Subcutaneous abdominal adipose tissue (tissue), 5 donors: Measurements from ENCODE around the gene CCDC78.

Experiments
- H3K27ac ChIP-seq: one replicate; pipeline ENCODE4 v1.7.0; 2013; ENCODE audit warnings: low read depth, mild to moderate bottlenecking, inconsistent platforms, low read length, moderate library complexity
- H3K27me3 ChIP-seq, 5 donors: one replicate each; pipeline ENCODE4 v1.7.0; 2013; ENCODE audit warnings: low read length in 5 of 5, inconsistent platforms in 1 of 5; ENCODE audit not compliant: control insufficient read depth in 5 of 5, insufficient read depth in 4 of 5
- H3K36me3 ChIP-seq, 5 donors: one replicate each; pipeline ENCODE4 v1.7.0; 2013; ENCODE audit warnings: low read length in 5 of 5; ENCODE audit not compliant: control insufficient read depth in 5 of 5, insufficient read depth in 5 of 5
- H3K4me1 ChIP-seq, 5 donors: one replicate each; pipeline ENCODE4 v1.7.0; 2013; ENCODE audit warnings: low read length in 5 of 5, mild to moderate bottlenecking in 3 of 5, moderate library complexity in 1 of 5; ENCODE audit not compliant: control insufficient read depth in 5 of 5, insufficient read depth in 5 of 5
- H3K4me3 ChIP-seq, 5 donors: one replicate each; pipeline ENCODE4 v1.7.0; 2013; ENCODE audit warnings: low read length in 5 of 5, low read depth in 1 of 5
- H3K9ac ChIP-seq, 5 donors: one replicate each; pipeline ENCODE4 v1.7.0; 2013; ENCODE audit warnings: low read length in 5 of 5, mild to moderate bottlenecking in 4 of 5, moderate library complexity in 3 of 5
- H3K9me3 ChIP-seq, 5 donors: one replicate each; pipeline ENCODE4 v1.7.0; 2013; ENCODE audit warnings: low read length in 5 of 5; ENCODE audit not compliant: control insufficient read depth in 5 of 5
- donor health status: healthy.
- donor health status: healthy.
- donor health status: healthy.
- donor health status: healthy.
- donor health status: healthy.

Gene CCDC78

GRCh38 chr16:679814-680624, 46.2 kb downstream of the CCDC78 start, which contains the start of gene STUB1:
Gene STUB1, plus strand, starts transcription at chr16:680410. Its CDS starts 116 bp downstream, at chr16:680526.
- H3K27me3 ChIP-seq: peaks cover 0 to 4% (median 0%) of the 10 kb centered on the region in 5 donors
- H3K9me3 ChIP-seq: no peaks in the 10 kb centered on the region
- H3K36me3 ChIP-seq: peaks cover 0 to 19% (median 16%) of the 10 kb centered on the region in 5 donors
- peak within 1 kb of the TSS; percentile 59 to 78 (median 75) for H3K4me3 ChIP-seq
- H3K27ac ChIP-seq: peak within 1 kb of the TSS; percentile 62
- peak within 1 kb of the TSS in 4 of 5 donors; percentile 84 to 90 (median 86) for H3K9ac ChIP-seq
- H3K4me1 ChIP-seq: peaks cover 4 to 68% (median 56%) of the 10 kb centered on the region in 5 donors

GRCh38 chr16:678858-679813, 47.1 kb downstream of the CCDC78 start:
- H3K27me3 ChIP-seq: peaks cover 0 to 4% (median 0%) of the 10 kb centered on the region in 5 donors
- H3K9me3 ChIP-seq: no peaks in the 10 kb centered on the region
- no peak overlapping the region for H3K27ac ChIP-seq
- peak overlapping the region in 1 of 5 donors; percentile 69 for H3K9ac ChIP-seq
- H3K4me3 ChIP-seq: peak overlapping the region in 4 of 5 donors; percentile 56 to 73 (median 64)
- peaks cover 4 to 63% (median 56%) of the 10 kb centered on the region in 5 donors for H3K4me1 ChIP-seq
- H3K36me3 ChIP-seq: peaks cover 0 to 20% (median 16%) of the 10 kb centered on the region in 5 donors

GRCh38 chr16:678209-678857, 47.9 kb downstream of the CCDC78 start:
- H3K4me1 ChIP-seq: peaks cover 4 to 57% (median 50%) of the 10 kb centered on the region in 5 donors
- no peaks in the 10 kb centered on the region for H3K9me3 ChIP-seq
- peaks cover 0 to 4% (median 0%) of the 10 kb centered on the region in 5 donors for H3K27me3 ChIP-seq
- H3K4me3 ChIP-seq: no peak overlapping the region
- no peak overlapping the region for H3K9ac ChIP-seq
- no peak overlapping the region for H3K27ac ChIP-seq
- H3K36me3 ChIP-seq: peaks cover 0 to 28% (median 21%) of the 10 kb centered on the region in 5 donors

GRCh38 chr16:677316-678190, 48.7 kb downstream of the CCDC78 start:
- Histone ChIP-seq H3K4me3 (no peak overlapping the region), H3K4me1 (peaks cover 4 to 49% (median 43%) of the 10 kb centered on the region in 5 donors)

GRCh38 chr16:676913-677312, 49.3 kb downstream of the CCDC78 start:
- no peak overlapping the region for H3K27ac ChIP-seq
- H3K27me3 ChIP-seq: peaks cover 0 to 4% (median 0%) of the 10 kb centered on the region in 5 donors
- peaks cover 4 to 43% (median 36%) of the 10 kb centered on the region in 5 donors for H3K4me1 ChIP-seq
- no peak overlapping the region for H3K4me3 ChIP-seq
- H3K36me3 ChIP-seq: peaks cover 0 to 28% (median 24%) of the 10 kb centered on the region in 5 donors
- H3K9ac ChIP-seq: no peak overlapping the region
- no peaks in the 10 kb centered on the region for H3K9me3 ChIP-seq

More at GRCh38 chr16:677316-678190, 48.7 kb downstream of the CCDC78 start:
- H3K9ac ChIP-seq: no peak overlapping the region
- no peak overlapping the region for H3K27ac ChIP-seq
- peaks cover 0 to 4% (median 0%) of the 10 kb centered on the region in 5 donors for H3K27me3 ChIP-seq
- H3K36me3 ChIP-seq: peaks cover 0 to 28% (median 24%) of the 10 kb centered on the region in 5 donors
- H3K9me3 ChIP-seq: no peaks in the 10 kb centered on the region

GRCh38 chr16:676565-676902, 49.7 kb downstream of the CCDC78 start:
- no peak overlapping the region for H3K27ac ChIP-seq
- H3K9ac ChIP-seq: no peak overlapping the region
- H3K9me3 ChIP-seq: no peaks in the 10 kb centered on the region
- no peak overlapping the region for H3K4me3 ChIP-seq
- H3K4me1 ChIP-seq: peaks cover 2 to 39% (median 33%) of the 10 kb centered on the region in 5 donors
- H3K36me3 ChIP-seq: peaks cover 0 to 28% (median 24%) of the 10 kb centered on the region in 5 donors
- peaks cover 0 to 4% (median 0%) of the 10 kb centered on the region in 5 donors for H3K27me3 ChIP-seq

GRCh38 chr16:675884-676564, 50.2 kb downstream of the CCDC78 start:
- H3K36me3 ChIP-seq: peaks cover 0 to 32% (median 29%) of the 10 kb centered on the region in 5 donors
- H3K4me1 ChIP-seq: peaks cover 0 to 34% (median 27%) of the 10 kb centered on the region in 5 donors
- peaks cover 0 to 4% (median 0%) of the 10 kb centered on the region in 5 donors for H3K27me3 ChIP-seq
- peak overlapping the region in 1 of 5 donors; percentile 58 for H3K4me3 ChIP-seq
- H3K9me3 ChIP-seq: no peaks in the 10 kb centered on the region
- no peak overlapping the region for H3K9ac ChIP-seq
- H3K27ac ChIP-seq: no peak overlapping the region

- Histone ChIP-seq H3K27ac (no peak within 1 kb of the TSS), H3K9ac (no peak within 1 kb of the TSS)
These were observed 51.0 kb downstream of the CCDC78 start, which contains the start of gene RHBDL1 for GRCh38 chr16:674968-675883. Gene RHBDL1, plus strand, starts transcription at chr16:675671. Its CDS starts 120 bp downstream, at chr16:675791.

More at GRCh38 chr16:674968-675883, 51.0 kb downstream of the CCDC78 start, which contains the start of gene RHBDL1:
- peaks cover 0 to 40% (median 37%) of the 10 kb centered on the region in 5 donors for H3K36me3 ChIP-seq
- H3K4me1 ChIP-seq: peaks cover 0 to 29% (median 23%) of the 10 kb centered on the region in 5 donors
- H3K27me3 ChIP-seq: peaks cover 0 to 4% (median 0%) of the 10 kb centered on the region in 5 donors
- H3K9me3 ChIP-seq: no peaks in the 10 kb centered on the region
- H3K4me3 ChIP-seq: peak within 1 kb of the TSS in 4 of 5 donors; percentile 21 to 58 (median 36)
